IPS DF 19.7 (cell line): ENCODE measurements around the gene ACOT6.
"Not testable (repeated sequence)": the region's sequence is repeated elsewhere in the genome, so short reads cannot be mapped to it uniquely, and the experiment has no call there.

ENCODE experiments used
- DNase-seq: peaks from one replicate; pipeline ENCODE4 v3.0.0-alpha.2; 2013; ENCODE audit warnings: low read depth, low spot score

Gene ACOT6

DNA sequence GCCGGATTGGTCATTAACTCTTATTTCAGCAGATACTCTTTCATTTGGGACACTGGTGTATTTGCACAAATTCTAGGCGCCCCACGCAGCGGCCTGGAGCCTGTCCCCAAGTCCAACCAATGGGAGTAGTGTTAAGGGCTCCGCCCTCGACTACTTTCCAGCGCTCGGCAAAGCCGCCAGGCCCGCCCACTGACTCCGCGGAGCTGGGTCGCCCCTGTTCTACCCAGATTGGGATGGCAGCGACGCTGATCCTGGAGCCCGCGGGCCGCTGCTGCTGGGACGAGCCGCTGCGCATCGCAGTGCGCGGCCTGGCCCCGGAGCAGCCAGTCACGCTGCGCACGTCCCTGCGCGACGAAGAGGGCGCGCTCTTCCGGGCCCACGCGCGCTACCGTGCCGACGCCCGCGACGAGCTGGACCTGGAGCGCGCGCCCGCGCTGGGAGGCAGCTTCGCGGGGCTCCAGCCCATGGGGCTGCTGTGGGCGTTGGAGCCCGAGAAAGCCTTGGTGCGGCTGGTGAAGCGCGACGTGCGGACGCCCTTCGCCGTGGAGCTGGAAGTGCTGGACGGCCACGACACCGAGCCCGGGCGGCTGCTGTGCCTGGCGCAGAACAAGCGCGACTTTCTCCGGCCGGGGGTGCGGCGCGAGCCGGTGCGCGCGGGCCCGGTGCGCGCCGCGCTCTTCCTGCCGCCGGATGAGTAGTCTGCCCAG is at the start of gene ACOT6:
TSS of gene ACOT6 (plus strand) at position 179 of the 707 bp plus-strand sequence. CDS start at position 234, 55 bp downstream.
- no peak for DNase-seq

- not testable (repeated sequence) for DNase-seq
Observed at GRCh38 chr14:73562696-73563095, 49.6 kb upstream of the ACOT6 start.

GRCh38 chr14:73566431-73566830 is 45.9 kb upstream of the ACOT6 start:
- DNase-seq = not testable (repeated sequence)

DNA sequence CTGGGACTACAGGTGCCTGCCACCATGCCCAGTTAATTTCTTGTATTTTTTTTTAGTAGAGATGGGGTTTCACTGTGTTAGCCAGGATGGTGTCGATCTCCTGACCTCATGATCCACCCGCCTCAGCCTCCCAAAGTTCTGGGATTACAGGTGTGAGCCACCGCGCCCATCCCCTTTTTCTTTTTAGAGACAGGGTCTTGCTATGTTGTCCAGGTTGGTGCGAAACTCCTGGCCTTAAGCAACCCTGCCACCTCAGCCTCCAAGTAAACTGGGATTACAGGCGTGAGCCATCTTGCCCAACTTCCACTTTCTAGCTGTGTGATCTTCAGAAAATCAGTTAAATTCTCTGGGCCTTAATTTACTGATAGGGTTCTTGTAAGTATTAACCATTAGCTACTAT is 45.4 kb upstream of the ACOT6 start:
- DNase-seq = not testable (repeated sequence)

GRCh38 chr14:73567358-73567757 is 45.0 kb upstream of the ACOT6 start:
- DNase-seq = no peak

GRCh38 chr14:73567951-73568885 is 44.1 kb upstream of the ACOT6 start:
- DNase-seq = no peak

DNA sequence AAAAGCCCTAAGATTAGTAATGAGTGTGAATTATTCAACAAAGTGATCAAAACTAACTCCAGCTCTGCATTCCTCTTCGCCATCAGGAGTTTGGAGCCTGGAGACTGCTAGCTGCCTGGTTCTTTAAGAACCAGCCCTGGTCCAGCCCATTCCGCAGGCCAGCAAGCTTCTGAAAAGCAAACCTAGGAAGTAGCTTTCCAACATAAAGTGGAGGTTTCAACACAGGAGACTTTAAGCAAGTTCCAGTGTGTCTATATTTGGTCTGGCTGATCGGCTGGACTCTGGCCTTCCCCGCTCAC is 43.5 kb upstream of the ACOT6 start:
- DNase-seq = not testable (repeated sequence)

DNA sequence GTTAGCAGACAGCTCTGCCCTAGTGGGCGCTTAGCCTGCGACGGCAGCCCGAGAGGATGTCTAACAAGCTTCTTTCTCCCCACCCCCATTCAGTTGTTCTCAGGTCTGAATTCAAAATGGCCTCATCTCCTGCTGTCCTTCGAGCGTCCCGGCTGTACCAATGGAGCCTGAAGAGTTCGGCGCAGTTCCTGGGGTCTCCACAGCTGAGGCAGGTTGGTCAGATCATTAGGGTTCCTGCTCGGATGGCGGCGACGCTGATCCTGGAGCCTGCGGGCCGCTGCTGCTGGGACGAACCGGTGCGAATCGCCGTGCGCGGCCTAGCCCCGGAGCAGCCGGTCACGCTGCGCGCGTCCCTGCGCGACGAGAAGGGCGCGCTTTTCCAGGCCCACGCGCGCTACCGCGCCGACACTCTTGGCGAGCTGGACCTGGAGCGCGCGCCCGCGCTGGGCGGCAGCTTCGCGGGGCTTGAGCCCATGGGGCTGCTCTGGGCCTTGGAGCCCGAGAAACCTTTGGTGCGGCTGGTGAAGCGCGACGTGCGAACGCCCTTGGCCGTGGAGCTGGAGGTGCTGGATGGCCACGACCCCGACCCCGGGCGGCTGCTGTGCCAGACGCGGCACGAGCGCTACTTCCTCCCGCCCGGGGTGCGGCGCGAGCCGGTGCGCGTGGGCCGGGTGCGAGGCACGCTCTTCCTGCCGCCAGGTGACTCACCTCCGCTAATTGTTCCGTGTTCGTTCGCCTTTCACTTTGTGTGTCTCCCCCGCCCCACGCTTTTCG is 42.9 kb upstream of the ACOT6 start, which contains the start of gene ACOT2:
TSS of gene ACOT2 (plus strand) at position 29 of the 774 bp plus-strand sequence. CDS start at position 57, 28 bp downstream.
- DNase-seq = peak; percentile 70

GRCh38 chr14:73570913-73571312 is 41.4 kb upstream of the ACOT6 start:
- not testable (repeated sequence) for DNase-seq

GRCh38 chr14:73573034-73573433 is 39.3 kb upstream of the ACOT6 start:
- not testable (repeated sequence) for DNase-seq

DNA sequence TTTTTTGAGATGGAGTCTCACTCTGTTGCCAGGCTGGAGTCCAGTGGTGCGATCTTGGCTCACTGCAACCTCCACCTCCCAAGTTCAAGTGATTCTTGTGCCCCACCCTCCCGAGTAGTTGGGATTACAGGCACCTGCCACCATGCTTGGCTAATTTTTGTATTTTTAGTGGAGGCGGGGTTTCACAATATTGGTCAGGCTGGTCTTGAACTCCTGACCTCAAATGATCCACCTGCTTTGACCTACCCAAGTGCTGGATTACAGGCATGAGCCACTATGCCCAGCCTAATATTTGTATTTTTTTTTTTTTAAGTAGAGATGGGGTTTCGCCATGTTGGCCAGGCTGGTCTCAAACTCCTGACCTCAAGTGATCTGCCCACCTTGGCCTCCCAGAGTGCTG is 38.6 kb upstream of the ACOT6 start:
- DNase-seq = not testable (repeated sequence)

GRCh38 chr14:73574251-73574650 is 38.1 kb upstream of the ACOT6 start:
- DNase-seq = not testable (repeated sequence)

GRCh38 chr14:73576391-73576790 is 35.9 kb upstream of the ACOT6 start:
- no peak for DNase-seq

DNA sequence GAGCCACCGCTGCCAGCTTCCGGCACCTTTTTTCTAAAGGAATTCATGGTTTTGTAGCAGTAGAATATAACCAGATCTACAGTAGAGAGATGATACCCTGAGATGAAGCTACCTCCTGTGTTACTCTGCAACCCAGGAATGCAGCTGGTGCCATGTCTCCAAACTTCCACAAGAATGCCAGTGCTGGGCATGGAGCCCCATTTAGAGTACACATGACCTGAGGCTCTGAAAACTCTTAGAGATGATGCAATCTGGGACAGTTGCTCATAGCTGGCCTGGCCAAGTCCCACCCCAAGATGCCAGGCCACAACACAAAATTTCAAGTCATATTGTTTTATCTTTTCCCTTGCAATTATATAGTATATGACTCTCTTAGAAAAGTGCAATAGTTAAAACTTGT is 35.1 kb upstream of the ACOT6 start:
- not testable (repeated sequence) for DNase-seq

DNA sequence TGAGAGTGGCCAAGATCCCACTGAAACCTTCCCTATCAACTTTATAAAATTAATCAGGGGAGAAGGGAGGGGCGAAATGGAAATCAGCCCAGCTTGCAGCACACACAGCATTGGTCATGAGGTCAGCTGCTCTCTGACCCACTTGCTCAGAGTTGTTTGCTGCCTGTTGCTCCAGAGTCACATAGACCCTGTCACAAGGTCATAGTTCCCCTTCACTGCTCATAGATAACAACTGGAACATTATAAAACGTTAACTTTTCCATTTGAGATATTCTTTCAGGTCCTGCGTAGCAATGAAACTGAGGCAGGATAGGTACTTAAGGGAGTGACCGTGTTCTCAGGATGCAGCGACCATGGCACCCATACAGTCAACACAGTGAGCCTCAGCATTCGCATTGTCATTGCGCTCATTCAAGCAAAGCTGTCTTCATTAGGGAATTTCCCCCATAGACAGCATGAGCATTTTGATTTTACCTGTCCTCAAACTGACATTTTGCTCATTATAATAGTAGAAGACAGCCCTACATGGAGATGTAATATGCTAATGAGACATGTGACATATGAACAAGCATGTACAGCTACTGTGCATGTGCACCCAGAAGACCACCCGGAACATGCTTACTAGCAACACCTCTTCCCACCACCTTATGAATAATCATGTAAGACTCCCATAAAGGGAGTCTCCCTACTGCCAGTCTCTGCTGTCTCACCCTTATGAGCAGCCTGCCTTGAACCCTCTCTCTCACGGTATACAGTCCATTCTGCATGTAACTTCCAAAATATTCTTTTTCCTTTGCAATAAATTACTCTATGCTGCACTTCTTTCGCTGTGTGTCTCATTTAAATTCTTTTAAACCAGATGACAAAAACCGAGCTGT is 30.0 kb upstream of the ACOT6 start:
- DNase-seq = not testable (repeated sequence)

GRCh38 chr14:73588695-73589094 is 23.6 kb upstream of the ACOT6 start:
- DNase-seq = no peak

- DNase-seq = no peak
Observed at GRCh38 chr14:73589116-73589515, 23.2 kb upstream of the ACOT6 start.

- DNase-seq = not testable (repeated sequence)
Observed at GRCh38 chr14:73590673-73591004, 21.7 kb upstream of the ACOT6 start.

DNA sequence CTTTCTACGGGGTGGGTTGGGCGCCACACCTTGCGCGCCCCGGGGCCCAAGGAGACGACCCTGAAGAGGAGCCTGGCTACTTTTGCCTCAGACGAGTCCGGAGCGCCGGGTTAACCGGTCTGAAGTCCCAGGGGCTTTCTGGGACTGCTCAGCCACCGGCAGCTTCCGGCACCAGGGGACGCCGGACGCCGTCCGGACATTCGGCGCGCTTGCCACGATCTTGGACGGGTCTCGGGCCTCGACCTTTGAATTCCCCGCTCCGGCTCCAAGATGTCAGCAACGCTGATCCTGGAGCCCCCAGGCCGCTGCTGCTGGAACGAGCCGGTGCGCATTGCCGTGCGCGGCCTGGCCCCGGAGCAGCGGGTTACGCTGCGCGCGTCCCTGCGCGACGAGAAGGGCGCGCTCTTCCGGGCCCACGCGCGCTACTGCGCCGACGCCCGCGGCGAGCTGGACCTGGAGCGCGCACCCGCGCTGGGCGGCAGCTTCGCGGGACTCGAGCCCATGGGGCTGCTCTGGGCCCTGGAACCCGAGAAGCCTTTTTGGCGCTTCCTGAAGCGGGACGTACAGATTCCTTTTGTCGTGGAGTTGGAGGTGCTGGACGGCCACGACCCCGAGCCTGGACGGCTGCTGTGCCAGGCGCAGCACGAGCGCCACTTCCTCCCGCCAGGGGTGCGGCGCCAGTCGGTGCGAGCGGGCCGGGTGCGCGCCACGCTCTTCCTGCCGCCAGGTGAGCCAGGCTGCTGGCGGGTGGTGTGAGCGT is 20.4 kb upstream of the ACOT6 start, which contains the start of gene ACOT4:
TSS of gene ACOT4 (plus strand) at position 184 of the 760 bp plus-strand sequence. CDS start at position 271, 87 bp downstream.
- no peak for DNase-seq

GRCh38 chr14:73594491-73594890 is 17.8 kb upstream of the ACOT6 start:
- no peak for DNase-seq
